Thymus (tissue), 11 donors: Measurements from ENCODE around the gene B3GNT9. TPM values are rescaled to one million over a fixed set of nuclear protein-coding genes. Genes with fewer than 3 reads are reported as not detected.
A peak's percentile ranks its signal among the peaks of the same experiment; 100 is the strongest.

Experiments used
- DNase-seq, 9 donors: peaks; one replicate each; pipeline ENCODE4 v3.0.0-alpha.2; 2013; ENCODE audit warnings: low spot score in 9 of 9, low read depth in 6 of 9, missing footprints in 1 of 9
- H3K27ac ChIP-seq, 2 donors: one replicate each; pipeline ENCODE4 v1.5.1; 2013; ENCODE audit warnings: control low read depth in 1 of 2, low read depth in 1 of 2, low read length in 1 of 2, mild to moderate bottlenecking in 1 of 2, moderate library complexity in 1 of 2
- H3K27me3 ChIP-seq, 2 donors: one replicate each; pipeline ENCODE4 v1.5.1; 2013; ENCODE audit warnings: low read length in 1 of 2; ENCODE audit not compliant: control insufficient read depth in 2 of 2, insufficient read depth in 1 of 2
- H3K36me3 ChIP-seq, 2 donors: one replicate each; pipeline ENCODE4 v1.5.1; 2013; ENCODE audit warnings: low read length in 1 of 2, mild to moderate bottlenecking in 1 of 2, moderate library complexity in 1 of 2; ENCODE audit not compliant: control insufficient read depth in 2 of 2, insufficient read depth in 2 of 2
- H3K4me1 ChIP-seq, 2 donors: one replicate each; pipeline ENCODE4 v1.5.1; 2013; ENCODE audit warnings: low read length in 2 of 2; ENCODE audit not compliant: control insufficient read depth in 2 of 2, insufficient read depth in 2 of 2
- H3K4me3 ChIP-seq, 2 donors: one replicate each; pipeline ENCODE4 v1.5.1; 2013; ENCODE audit warnings: low read length in 2 of 2, control low read depth in 1 of 2, mild to moderate bottlenecking in 1 of 2
- H3K9me3 ChIP-seq, 2 donors: one replicate each; pipeline ENCODE4 v1.5.1; 2013; ENCODE audit warnings: low read length in 1 of 2, mild to moderate bottlenecking in 1 of 2; ENCODE audit not compliant: control insufficient read depth in 2 of 2, insufficient read depth in 1 of 2
- WGBS: extraction: QIAGEN DNeasy Blood & Tissue Kit; methylation state at CpG from one replicate; pipeline ENCODE4 v1.1.7; 2013; 5-methylcytosine and 5-hydroxymethylcytosine counted together
- polyA plus RNA-seq: library from polyadenylated mRNA; stranded (reverse); fragments of 200-250 nt; gene quantifications from one replicate; pipeline ENCODE4 v1.2.3, GENCODE V29; 2013
- total RNA-seq: library from RNA; stranded (reverse); fragments of 120-200 nt; gene quantifications from one replicate; pipeline ENCODE4 v1.2.4, GENCODE V29; 2013
- donor health status: healthy.

Gene B3GNT9
- total and polyA plus RNA-seq, 2 donors = 1.3 to 3.2 TPM

GRCh38 chr16:67173323-67173722 lies 22.5 kb upstream of the B3GNT9 start:
- H3K27ac ChIP-seq = no peak overlapping the region
- no peak overlapping the region for H3K4me3 ChIP-seq
- peaks cover 78 to 100% of the 10 kb centered on the region in 2 donors for H3K27me3 ChIP-seq
- no peaks in the 10 kb centered on the region for H3K36me3 ChIP-seq
- 95% methylated on average over 1 of the region's 1 CpG for WGBS
- H3K9me3 ChIP-seq = peaks cover 1 to 7% of the 10 kb centered on the region in 2 donors
- DNase-seq = no peak
- peaks cover 8 to 27% of the 10 kb centered on the region in 2 donors for H3K4me1 ChIP-seq

GRCh38 chr16:67170949-67171649 lies 20.3 kb upstream of the B3GNT9 start:
- 54% methylated on average over 14 of the region's 14 CpGs for WGBS
- H3K27ac ChIP-seq = peak overlapping the region; percentile 17 to 72
- peaks cover 81 to 100% of the 10 kb centered on the region in 2 donors for H3K27me3 ChIP-seq
- peaks cover 1 to 14% of the 10 kb centered on the region in 2 donors for H3K9me3 ChIP-seq
- no peak overlapping the region for H3K4me3 ChIP-seq
- no peaks in the 10 kb centered on the region for H3K36me3 ChIP-seq
- peaks cover 6 to 24% of the 10 kb centered on the region in 2 donors for H3K4me1 ChIP-seq
- no peak for DNase-seq

GRCh38 chr16:67170168-67170948 lies 19.6 kb upstream of the B3GNT9 start, which contains the start of gene NOL3:
Gene NOL3 (plus strand): TSS chr16:67170538.
- H3K4me3 ChIP-seq = peak within 1 kb of the TSS in 1 of 2 donors; percentile 35
- peak within 1 kb of the TSS; percentile 17 to 72 for H3K27ac ChIP-seq
- peaks cover 6 to 24% of the 10 kb centered on the region in 2 donors for H3K4me1 ChIP-seq
- H3K9me3 ChIP-seq = peaks cover 1 to 14% of the 10 kb centered on the region in 2 donors
- 2% methylated on average over 50 of the region's 50 CpGs for WGBS
- peaks cover 87 to 100% of the 10 kb centered on the region in 2 donors for H3K27me3 ChIP-seq
- no peaks in the 10 kb centered on the region for H3K36me3 ChIP-seq
- no peak for DNase-seq

DNA sequence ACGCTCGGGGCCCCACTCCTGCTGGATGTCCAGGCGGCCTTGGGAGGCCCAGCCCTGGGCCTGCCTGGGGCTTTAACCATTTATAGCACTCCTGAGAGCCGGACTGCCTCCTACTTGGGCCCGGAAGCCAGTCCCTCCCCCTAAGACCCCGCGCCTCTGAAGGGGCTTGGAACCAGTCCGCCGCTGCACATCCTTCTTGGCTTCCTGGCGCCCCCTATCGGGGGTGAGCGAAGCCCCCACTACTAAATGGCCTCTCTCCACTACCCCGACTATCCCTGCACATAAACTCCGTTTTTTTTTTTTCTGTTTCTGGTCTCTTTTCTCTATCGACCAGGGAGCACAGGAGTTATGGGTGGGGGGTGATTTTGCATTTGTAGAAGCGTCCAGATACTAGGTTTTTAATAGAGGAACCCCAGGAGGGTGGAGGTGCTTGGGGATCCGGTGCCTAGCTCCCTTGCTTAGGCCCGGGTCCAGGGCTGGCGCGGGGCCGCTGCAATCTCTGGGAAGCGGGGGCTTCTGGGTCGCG lies 18.9 kb upstream of the B3GNT9 start:
- DNase-seq = no peak
- Histone ChIP-seq H3K9me3 (peaks cover 1 to 14% of the 10 kb centered on the region in 2 donors), H3K27me3 (peaks cover 87 to 100% of the 10 kb centered on the region in 2 donors), H3K4me1 (peaks cover 6 to 27% of the 10 kb centered on the region in 2 donors), H3K36me3 (no peaks in the 10 kb centered on the region), H3K4me3 (peak overlapping the region in 1 of 2 donors; percentile 35), H3K27ac (peak overlapping the region in 1 of 2 donors; percentile 46)
- WGBS = 10% methylated on average over 24 of the region's 24 CpGs

GRCh38 chr16:67169011-67169451 lies 18.2 kb upstream of the B3GNT9 start:
- Histone ChIP-seq H3K4me3 (no peak overlapping the region), H3K4me1 (peaks cover 3 to 22% of the 10 kb centered on the region in 2 donors), H3K36me3 (no peaks in the 10 kb centered on the region), H3K27me3 (peaks cover 89 to 100% of the 10 kb centered on the region in 2 donors), H3K27ac (no peak overlapping the region), H3K9me3 (peaks cover 1 to 12% of the 10 kb centered on the region in 2 donors)
- no peak for DNase-seq
- WGBS = 61% methylated on average over 9 of the region's 9 CpGs

GRCh38 chr16:67167588-67167987 lies 16.8 kb upstream of the B3GNT9 start:
- no peak overlapping the region for H3K27ac ChIP-seq
- peaks cover 8 to 27% of the 10 kb centered on the region in 2 donors for H3K4me1 ChIP-seq
- 95% methylated on average over 7 of the region's 7 CpGs for WGBS

DNA sequence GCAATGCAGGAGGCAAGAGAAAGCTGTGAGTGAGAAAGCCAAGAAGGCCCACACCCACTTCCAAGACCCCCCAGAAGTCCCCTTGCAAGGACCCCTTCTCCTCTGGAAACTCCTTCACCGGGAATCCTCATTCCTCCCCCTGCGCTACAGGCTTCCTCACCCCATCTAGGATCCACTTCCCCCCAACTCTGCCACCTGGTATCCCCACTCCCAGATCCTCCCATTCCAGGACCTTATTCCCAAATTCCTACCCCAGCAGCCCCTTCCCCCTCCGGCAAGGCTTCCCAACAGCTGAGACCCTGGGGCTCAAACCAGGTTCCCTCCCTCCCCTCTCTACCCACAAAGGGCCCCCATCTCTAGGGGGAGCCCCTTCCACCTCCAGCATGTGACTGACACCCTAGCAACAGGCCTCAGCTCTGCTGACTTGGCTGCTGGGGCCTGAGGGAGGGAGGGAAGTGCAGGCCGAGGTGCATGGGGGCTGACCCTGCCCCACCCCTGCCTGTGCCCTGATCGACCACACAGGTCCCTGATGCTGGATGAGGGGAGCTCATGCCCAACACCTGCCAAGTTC lies 15.9 kb upstream of the B3GNT9 start:
- Histone ChIP-seq H3K4me3 (no peak overlapping the region), H3K27me3 (peaks cover 97 to 100% of the 10 kb centered on the region in 2 donors), H3K36me3 (peaks cover 0 to under 1% of the 10 kb centered on the region in 2 donors), H3K4me1 (peaks cover 8 to 32% of the 10 kb centered on the region in 2 donors), H3K9me3 (peaks cover 0 to 17% of the 10 kb centered on the region in 2 donors), H3K27ac (no peak overlapping the region)
- WGBS = 72% methylated on average over 5 of the region's 5 CpGs
- no peak for DNase-seq

More at GRCh38 chr16:67167588-67167987, 16.8 kb upstream of the B3GNT9 start:
- peaks cover 1 to 15% of the 10 kb centered on the region in 2 donors for H3K9me3 ChIP-seq
- no peaks in the 10 kb centered on the region for H3K36me3 ChIP-seq
- H3K4me3 ChIP-seq = no peak overlapping the region
- H3K27me3 ChIP-seq = peaks cover 93 to 100% of the 10 kb centered on the region in 2 donors
- no peak for DNase-seq

DNA sequence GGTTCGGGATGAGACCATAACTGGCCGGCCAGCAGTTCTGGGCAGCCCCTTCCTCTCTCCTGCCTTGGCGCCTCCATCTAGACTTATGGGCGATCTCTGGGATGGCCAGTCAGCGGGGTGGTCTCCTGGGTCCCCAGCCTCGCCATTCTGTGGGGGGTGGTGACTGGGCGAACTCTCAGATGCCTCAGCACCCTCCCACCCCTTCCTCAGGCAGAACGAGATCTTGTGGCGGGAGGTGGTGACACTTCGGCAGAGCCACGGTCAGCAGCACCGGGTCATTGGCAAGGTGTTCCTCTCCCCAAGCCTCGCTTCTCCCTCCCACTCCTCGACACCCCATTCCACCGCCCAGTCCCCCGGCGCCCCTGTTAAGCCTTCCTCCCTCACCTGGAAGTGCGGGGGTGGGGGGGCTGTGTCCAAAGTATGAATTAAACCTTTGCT lies 15.3 kb upstream of the B3GNT9 start:
- Histone ChIP-seq H3K4me1 (peaks cover 10 to 38% of the 10 kb centered on the region in 2 donors), H3K9me3 (peaks cover 0 to 22% of the 10 kb centered on the region in 2 donors), H3K27ac (no peak overlapping the region), H3K36me3 (peaks cover 0 to 3% of the 10 kb centered on the region in 2 donors), H3K27me3 (peaks cover 97 to 100% of the 10 kb centered on the region in 2 donors), H3K4me3 (no peak overlapping the region)
- 30% methylated on average over 18 of the region's 18 CpGs for WGBS
- DNase-seq = no peak
